K562 (cell line): Measurements from ENCODE around the gene GNG5. TPM values are rescaled to one million over a fixed set of nuclear protein-coding genes. Genes with fewer than 3 reads are reported as not detected.

Source experiments
- CBX1 ChIP-seq: sonication (generic); IDR thresholded peaks from 2 replicates; pipeline ENCODE4 v1.6.1; 2016; ENCODE audit warnings: antibody characterized with exemption, low read depth, mild to moderate bottlenecking
- DPF2 ChIP-seq: fragments of 450-650 bp; IDR thresholded peaks from 2 replicates; pipeline ENCODE4 v1.6.1; 2016
- ELF1 ChIP-seq: fragments of 200-800 bp; sonication (Bioruptor generic); IDR thresholded peaks from 2 replicates; pipeline ENCODE4 v1.6.1; 2016; ENCODE audit warnings: missing genetic modification characterization, missing compliant biosample characterization
- ETV6 ChIP-seq, 3 experiments: fragments of 150-350 bp in 1 of 3; sonication (generic) in 1 of 3; formaldehyde crosslinking in 1 of 3; IDR thresholded peaks; 2 replicates each; pipeline versions ENCODE4 v1.6.1 to v1.8.0; 2014 to 2022; ENCODE audit warnings: borderline replicate concordance in 2 of 3, low read depth in 2 of 3, antibody characterized with exemption in 1 of 3, low read length in 1 of 3, mild to moderate bottlenecking in 1 of 3, missing genetic modification reagents in 1 of 3
- GABPB2 ChIP-seq: fragments of 250-450 bp; sonication (Bioruptor Pico); conservative IDR thresholded peaks from 2 replicates; pipeline ENCODE4 v1.5.1; 2021; ENCODE audit warnings: mild to moderate bottlenecking
- GATAD2A ChIP-seq: fragments of 450-650 bp; IDR thresholded peaks from 2 replicates; pipeline ENCODE4 v1.6.1; 2017
- HDAC6 ChIP-seq: IDR thresholded peaks from 2 replicates; pipeline ENCODE4 v1.6.1; 2012; ENCODE audit warnings: low read depth, mild to moderate bottlenecking, control low read depth, inconsistent platforms, low read length, moderate library complexity
- KDM5B ChIP-seq: fragments of 200-600 bp; sonication (generic); IDR thresholded peaks from 2 replicates; pipeline ENCODE4 v1.6.1; 2012; ENCODE audit warnings: low read depth, mild to moderate bottlenecking, moderate library complexity, low read length, control low read depth, inconsistent platforms; ENCODE audit not compliant: insufficient replicate concordance
- L3MBTL2 ChIP-seq: fragments of 450-650 bp; IDR thresholded peaks from 2 replicates; pipeline ENCODE4 v1.6.1; 2016; ENCODE audit warnings: mild to moderate bottlenecking, moderate library complexity
- LCOR ChIP-seq: sonication (generic); formaldehyde crosslinking; IDR thresholded peaks from 2 replicates; pipeline ENCODE4 v1.8.0; 2022; ENCODE audit warnings: mild to moderate bottlenecking, missing genetic modification reagents
- MAFK ChIP-seq: IDR thresholded peaks from 2 replicates; pipeline ENCODE4 v1.6.1; 2011; ENCODE audit warnings: low read length, improper control_type of control experiment
- MAX ChIP-seq: sonication (generic); formaldehyde crosslinking; IDR thresholded peaks from 2 replicates; pipeline ENCODE4 v1.9.0; 2022; ENCODE audit warnings: mild to moderate bottlenecking, missing genetic modification reagents
- MYC ChIP-seq, 2 experiments: fragments of 250-450 bp in 1 of 2; sonication (Bioruptor Pico) in 1 of 2; IDR thresholded peaks; 2 replicates each; pipeline versions ENCODE4 v1.5.1 to v1.6.1; 2012 to 2021; ENCODE audit warnings: low read depth in 2 of 2, borderline replicate concordance in 1 of 2, improper control_type of control experiment in 1 of 2, low read length in 1 of 2, mild to moderate bottlenecking in 1 of 2, moderate library complexity in 1 of 2
- PML ChIP-seq: IDR thresholded peaks from 2 replicates; pipeline ENCODE4 v1.6.1; 2012; ENCODE audit warnings: low read length, inconsistent platforms
- SMAD4 ChIP-seq: fragments of 250-450 bp; sonication (Bioruptor Pico); conservative IDR thresholded peaks from 2 replicates; pipeline ENCODE4 v1.8.0; 2021; ENCODE audit warnings: inconsistent platforms, mild to moderate bottlenecking, moderate library complexity
- SMARCA5 ChIP-seq: fragments of 450-650 bp; IDR thresholded peaks from 2 replicates; pipeline ENCODE4 v1.6.1; 2016
- TAF9B ChIP-seq: fragments of 450-650 bp; IDR thresholded peaks from 2 replicates; pipeline ENCODE4 v1.6.1; 2018; ENCODE audit warnings: mild to moderate bottlenecking; ENCODE audit not compliant: partially characterized antibody
- TBL1XR1 ChIP-seq, 2 experiments: IDR thresholded peaks; 2 replicates each; pipeline ENCODE4 v1.6.1; 2012; ENCODE audit warnings: improper control_type of control experiment in 2 of 2, low read length in 2 of 2, mild to moderate bottlenecking in 1 of 2
- TBP ChIP-seq: optimal IDR thresholded peaks from 2 replicates; pipeline ENCODE3; 2011; ENCODE audit warnings: low read depth, low read length, improper control_type of control experiment
- TCF15 ChIP-seq: fragments of 250-450 bp; sonication (Bioruptor Pico); IDR thresholded peaks from 2 replicates; pipeline ENCODE4 v1.8.0; 2022; ENCODE audit warnings: moderate library complexity, mild to moderate bottlenecking, inconsistent platforms
- U2AF1 ChIP-seq: fragments of 200-400 bp; formaldehyde crosslinking; optimal IDR thresholded peaks from 2 replicates; pipeline ENCODE3; 2017; ENCODE audit warnings: mild to moderate bottlenecking, low read depth, low read length, moderate library complexity
- ZBTB2 ChIP-seq: fragments of 450-650 bp; IDR thresholded peaks from 2 replicates; pipeline ENCODE4 v1.6.1; 2016; ENCODE audit warnings: antibody characterized with exemption
- ZEB2 ChIP-seq: fragments of 450-650 bp; IDR thresholded peaks from 2 replicates; pipeline ENCODE4 v1.6.1; 2016
- ZNF184 ChIP-seq: sonication (generic); formaldehyde crosslinking; IDR thresholded peaks from 2 replicates; pipeline ENCODE4 v1.5.0; 2020; ENCODE audit warnings: missing genetic modification reagents
- ZNF311 ChIP-seq: fragments of 250-450 bp; sonication (Bioruptor Pico); IDR thresholded peaks from 2 replicates; pipeline ENCODE4 v1.4.0; 2020; ENCODE audit warnings: mild to moderate bottlenecking, moderate library complexity
- ZNF354B ChIP-seq: fragments of 250-450 bp; sonication (Bioruptor Pico); IDR thresholded peaks from 2 replicates; pipeline ENCODE4 v1.4.0; 2020
- ZNF586 ChIP-seq: fragments of 450-650 bp; formaldehyde crosslinking; conservative IDR thresholded peaks from 2 replicates; pipeline ENCODE4 v1.4.0; 2020; ENCODE audit warnings: mild to moderate bottlenecking, moderate library complexity
- polyA plus RNA-seq, 8 experiments: library from polyadenylated mRNA; depleted of rRNA in 4 of 8; stranded (reverse) in 5 of 8; unstranded in 3 of 8; fragments of >200 nt; fragmentation: Nextera tagmentation in 2 of 8; fragmentation: Illumina TruSeq in 1 of 8; extraction: Ambion mirVana in 2 of 8; extraction: Trizol in 1 of 8; gene quantifications; 2 replicates each; pipeline versions ENCODE4 v1.2.1 to v1.2.3, GENCODE V29; 2011 to 2014; ENCODE audit warnings: inconsistent platforms in 1 of 8, missing spikeins in 1 of 8
- total RNA-seq, 7 experiments: library from RNA; depleted of rRNA in 6 of 7; stranded (reverse); fragments of >200 nt in 6 of 7; fragmentation: Illumina TruSeq in 2 of 7; extraction: Trizol in 2 of 7; gene quantifications; 2 replicates each; pipeline versions ENCODE4 v1.2.1 to v1.2.3, GENCODE V29; 2011 to 2021; ENCODE audit warnings: low replicate concordance in 1 of 7

GNG5 gene
- total and polyA plus RNA-seq, 9 of the 15 experiments (the other 6 are each of a cell fraction or from before 2014, with no cell fraction given) = 61.9 to 243 (median 150) TPM

GRCh38 chr1:84478876-84479868, 27.2 kb downstream of the GNG5 start, which contains the start of gene RPF1 (continued):
- TF ChIP-seq DPF2 (0 out of 2 replicates have a peak, but pooled peaks have one; percentile 8), ZNF184 (CRISPR knock-in tag) (no peak), GABPB2 (CRISPR knock-in tag) (no peak), SMARCA5 (no peak), ZBTB2 (peak; percentile 29; the same call in 1 of the 2 replicates), ETV6 (IDR thresholded peaks at IDR 0.05; ENCODE audit: borderline replicate concordance in 1 of 2, low read depth in 2 of 2, low read length in 1 of 2) (peak; percentile 63 to 92; a peak in 3 of 4 replicates), ETV6 (CRISPR knock-in tag; IDR thresholded peaks at IDR 0.05; ENCODE audit: borderline replicate concordance) (no peak), SMAD4 (CRISPR knock-in tag) (peak; percentile 66; the same call in 1 of the 2 replicates), LCOR (CRISPR knock-in tag) (peak; percentile 89), KDM5B (peak; percentile 45), CBX1 (peak; percentile 91), PML (peak; percentile 83), ZNF354B (CRISPR knock-in tag) (no peak), L3MBTL2 (peak; percentile 74), ZNF586 (CRISPR knock-in tag) (no peak), TBP (peak; percentile 86), TBL1XR1 (IDR thresholded peaks at IDR 0.05; ENCODE audit: low read length in 2 of 2) (peak in 1 of 2 experiments; percentile 79; a peak in 1 of 4 replicates), GATAD2A (no peak), HDAC6 (no peak), ELF1 (tag) (peak; percentile 94), ZEB2 (no peak), MYC (IDR thresholded peaks at IDR 0.05; ENCODE audit: low read depth, low read length) (peak; percentile 86), MYC (CRISPR knock-in tag; IDR thresholded peaks at IDR 0.05; ENCODE audit: borderline replicate concordance, low read depth) (peak; percentile 70; the same call in 1 of the 2 replicates), ZNF311 (CRISPR knock-in tag) (peak; percentile 66; the same call in 1 of the 2 replicates), TAF9B (peak; percentile 91), TCF15 (0 out of 2 replicates have a peak, but pooled peaks have one; percentile 3), U2AF1 (no peak), MAFK (no peak), MAX (CRISPR knock-in tag) (peak; percentile 80)
